ENCODE results near the gene HEXIM1.

GRCh38 chr17:45150911-45151809 lies 2.9 kb downstream of the HEXIM1 start:
- TF ChIP-seq CTCF (IDR thresholded peaks at IDR 0.05 in 8 of 11, conservative IDR thresholded peaks at IDR 0.05 in 3 of 11) (no peak), POLR2A (IDR thresholded peaks at IDR 0.05) (no peak), POLR2AphosphoS5 (IDR thresholded peaks at IDR 0.05) (no peak)
